Naive thymus-derived CD4-positive, alpha-beta T cell (primary cell): Measurements from ENCODE around the gene NRN1L. TPM values are rescaled to one million over a fixed set of nuclear protein-coding genes. Genes with fewer than 3 reads are reported as not detected.

Source experiments
- ATAC-seq: fragments of 150-1000 bp; cut with Tn5 transposase; 2 replicates; pipeline ENCODE4 v1.10.0; 2021; ENCODE audit warnings: mild to moderate bottlenecking, moderate library complexity
- CTCF ChIA-PET: fragments of 350-600 bp; sonication (Branson Sonifier 250); formaldehyde crosslinking; loops from one replicate; lab custom pipeline; 2021; ENCODE audit warnings: antibody characterized with exemption; lab: Charles Lee
- POLR2A ChIA-PET: fragments of 350-600 bp; sonication (Branson Sonifier 250); formaldehyde crosslinking; loops from one replicate; lab custom pipeline; 2021; ENCODE audit warnings: antibody characterized with exemption, inconsistent platforms; lab: Charles Lee
- DNase-seq, 9 donors: peaks; one replicate each; pipeline versions ENCODE4 v3.0.0 to v3.0.0-alpha.2; 2020 to 2022; ENCODE audit warnings: mixed read lengths in 1 of 9
- H3K27ac ChIP-seq: one replicate; pipeline ENCODE4 v1.7.0; 2013; ENCODE audit warnings: mild to moderate bottlenecking, low read depth, low read length, moderate library complexity
- H3K27me3 ChIP-seq, 2 donors: one replicate each; pipeline ENCODE4 v1.7.0; 2013; ENCODE audit warnings: low read length in 2 of 2, mild to moderate bottlenecking in 2 of 2, moderate library complexity in 2 of 2; ENCODE audit not compliant: control insufficient read depth in 2 of 2, insufficient read depth in 2 of 2
- H3K36me3 ChIP-seq, 3 experiments: 1 replicate in 2 of 3; 2 replicates in 1 of 3; pipeline ENCODE4 v1.7.0; 2013; ENCODE audit warnings: low read length in 3 of 3, mild to moderate bottlenecking in 3 of 3, moderate library complexity in 1 of 3; ENCODE audit not compliant: insufficient read depth in 3 of 3, control insufficient read depth in 2 of 3
- H3K4me1 ChIP-seq, 2 donors: one replicate each; pipeline ENCODE4 v1.7.0; 2013; ENCODE audit warnings: low read length in 2 of 2, mild to moderate bottlenecking in 2 of 2, moderate library complexity in 1 of 2; ENCODE audit not compliant: control insufficient read depth in 2 of 2, insufficient read depth in 2 of 2
- H3K4me3 ChIP-seq: 2 replicates; pipeline ENCODE4 v1.7.0; 2013; ENCODE audit warnings: mild to moderate bottlenecking, low read length
- H3K9me3 ChIP-seq, 3 experiments: 1 replicate in 2 of 3; 2 replicates in 1 of 3; pipeline ENCODE4 v1.7.0; 2013; ENCODE audit warnings: low read length in 3 of 3; ENCODE audit not compliant: control insufficient read depth in 2 of 3
- H3K27ac Mint-ChIP-seq, 9 donors: one replicate each; pipeline ENCODE4 v1.8.0; 2020 to 2022; ENCODE audit warnings: mixed read lengths in 9 of 9, mild to moderate bottlenecking in 8 of 9, moderate library complexity in 5 of 9, inconsistent platforms in 2 of 9
- H3K27me3 Mint-ChIP-seq, 5 donors: one replicate each; pipeline ENCODE4 v1.8.0; 2021 to 2022; ENCODE audit warnings: mixed read lengths in 5 of 5, mild to moderate bottlenecking in 1 of 5
- H3K36me3 Mint-ChIP-seq, 5 donors: one replicate each; pipeline ENCODE4 v1.8.0; 2020 to 2022; ENCODE audit warnings: mixed read lengths in 5 of 5, mild to moderate bottlenecking in 3 of 5, inconsistent platforms in 1 of 5
- H3K4me1 Mint-ChIP-seq, 7 donors: one replicate each; pipeline ENCODE4 v1.8.0; 2020 to 2022; ENCODE audit warnings: mixed read lengths in 7 of 7, mild to moderate bottlenecking in 3 of 7, inconsistent platforms in 1 of 7
- H3K4me3 Mint-ChIP-seq, 10 donors: one replicate each; pipeline ENCODE4 v1.8.0; 2020 to 2022; ENCODE audit warnings: mild to moderate bottlenecking in 10 of 10, mixed read lengths in 10 of 10, moderate library complexity in 6 of 10, inconsistent platforms in 2 of 10
- H3K9me3 Mint-ChIP-seq, 11 donors: one replicate each; pipeline ENCODE4 v1.8.0; 2020 to 2022; ENCODE audit warnings: mixed read lengths in 11 of 11, mild to moderate bottlenecking in 4 of 11, inconsistent platforms in 1 of 11, moderate library complexity in 1 of 11
- intact Hi-C, 2 donors: fragments of 100-400 bp; cut with micrococcal nuclease; formaldehyde crosslinking; loops; one replicate each; pipeline ENCODE4 v1.15.1; 2023
- polyA plus RNA-seq, 2 donors: library from polyadenylated mRNA; unstranded; fragments of 300-500 nt; fragmentation: Illumina TruSeq; gene quantifications; one replicate each; pipeline ENCODE4 v1.2.3, GENCODE V29; 2021
- total RNA-seq, 6 experiments: library from RNA in 5 of 6; stranded (reverse) in 5 of 6; gene quantifications; 1 replicate in 5 of 6; 2 replicates in 1 of 6; pipeline ENCODE4 v1.2.3 and lab custom pipeline; 2021 to 2026

The NRN1L gene
- total and polyA plus RNA-seq, 7 experiments from 2014 or later, result 1.1 to 6.4 (median 3.2) TPM; not detected in 2

DNA sequence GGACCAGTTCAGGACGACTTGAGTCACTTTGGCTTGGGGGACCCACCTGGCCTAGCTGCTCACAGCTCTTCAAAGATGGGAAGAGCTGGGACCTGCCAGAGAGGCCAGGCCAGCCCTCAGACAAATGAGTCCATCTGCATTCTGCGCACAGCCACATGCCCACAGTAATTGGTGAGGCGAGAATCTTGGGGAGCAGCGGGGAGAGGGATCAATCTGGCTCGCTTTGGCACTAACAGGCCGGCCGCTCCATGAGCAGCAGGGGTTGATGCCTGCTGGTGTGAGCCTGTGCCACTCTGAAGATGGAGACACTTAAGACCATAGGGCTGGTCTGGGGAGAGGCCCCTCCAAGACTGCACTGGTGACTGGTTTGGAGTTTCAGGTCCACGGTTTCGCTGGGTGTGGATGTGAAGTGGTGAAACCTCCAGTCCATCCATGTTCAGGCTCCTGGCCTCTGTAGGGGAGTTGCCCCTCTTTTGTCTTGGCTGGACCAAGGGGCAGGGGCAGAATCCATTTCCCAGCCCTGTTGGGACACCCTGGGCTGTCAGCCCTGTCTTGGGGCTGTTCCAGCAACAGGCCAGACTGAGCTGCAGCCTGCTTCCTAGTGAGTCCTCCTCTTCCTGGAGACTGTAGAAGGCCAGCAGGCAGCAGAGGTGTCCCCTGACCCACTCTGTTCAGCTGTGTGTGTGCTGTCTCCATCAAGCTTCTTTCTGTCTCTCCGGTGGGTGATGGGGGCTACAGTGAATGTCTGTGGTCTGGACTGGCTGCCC is 39.6 kb downstream of the NRN1L start:
- Histone ChIP-seq H3K9me3 (no peaks in the 10 kb centered on the region), H3K4me1 (no peaks in the 10 kb centered on the region), H3K36me3 (peaks cover 0 to 45% (median 0%) of the 10 kb centered on the region in 3 experiments), H3K4me3 (no peak overlapping the region), H3K27ac (no peak overlapping the region), H3K27me3 (no peaks in the 10 kb centered on the region)
- no peak for ATAC-seq
- no peak for DNase-seq
- CTCF ChIA-PET, result interaction anchor here (1.8 kb wide), 1 partner anchor 41 kb away, joined by 5 read pairs; no protein-coding TSS in a partner anchor
- H3K9me3 Mint-ChIP-seq, result no peaks in the 10 kb centered on the region
- H3K27me3 Mint-ChIP-seq, result no peaks in the 10 kb centered on the region
- POLR2A ChIA-PET, result no interaction called here
- intact Hi-C loops, result no loop called here
- peaks cover 0 to 7% (median 0%) of the 10 kb centered on the region in 5 donors for H3K36me3 Mint-ChIP-seq
- H3K4me1 Mint-ChIP-seq, result peaks cover 0 to 22% (median 15%) of the 10 kb centered on the region in 7 donors
- no peak overlapping the region for H3K4me3 Mint-ChIP-seq
- peak overlapping the region in 4 of 9 donors; percentile 5 to 49 (median 32) for H3K27ac Mint-ChIP-seq

DNA sequence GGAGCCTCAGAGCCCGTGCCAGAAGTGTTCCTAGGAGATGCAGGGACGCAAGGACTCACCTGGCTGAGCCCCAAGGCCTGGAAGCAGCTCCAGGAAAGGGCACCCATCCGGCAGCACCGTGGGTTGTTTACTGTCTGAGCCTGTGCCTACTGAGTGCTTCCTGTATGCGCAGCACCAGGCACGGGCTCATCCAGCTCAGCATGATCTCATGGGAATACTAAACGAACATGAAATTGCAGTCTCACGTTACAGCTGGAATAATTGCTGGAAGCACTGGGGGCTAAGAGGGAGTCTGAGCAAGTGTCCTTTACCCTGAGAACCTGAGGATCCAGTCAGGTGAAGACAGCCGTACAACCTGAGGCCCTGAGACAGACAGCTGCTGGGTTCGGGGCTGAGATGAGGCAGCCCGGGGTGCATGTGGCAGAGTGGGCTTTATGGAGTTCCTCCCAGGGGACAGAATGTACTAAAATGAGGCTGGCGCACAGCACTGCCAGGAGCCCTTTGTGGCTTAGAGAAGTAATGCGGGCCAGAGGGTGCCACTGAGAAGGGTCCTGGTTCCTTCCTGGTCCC is 41.6 kb downstream of the NRN1L start:
- DNase-seq, result no peak
- peak overlapping the region in 2 of 10 donors; percentile 20 to 24 for H3K4me3 Mint-ChIP-seq
- Histone ChIP-seq H3K4me1 (no peaks in the 10 kb centered on the region), H3K27me3 (no peaks in the 10 kb centered on the region), H3K4me3 (no peak overlapping the region), H3K27ac (no peak overlapping the region), H3K36me3 (peaks cover 0 to 59% (median 0%) of the 10 kb centered on the region in 3 experiments), H3K9me3 (no peaks in the 10 kb centered on the region)
- H3K4me1 Mint-ChIP-seq, result peaks cover 0 to 22% (median 12%) of the 10 kb centered on the region in 7 donors
- H3K36me3 Mint-ChIP-seq, result peaks cover 0 to 4% (median 0%) of the 10 kb centered on the region in 5 donors
- POLR2A ChIA-PET, result interaction anchor here (0.6 to 0.8 kb wide), 2 partner anchors 32 to 362 kb away, joined by 3 read pairs; no protein-coding TSS in a partner anchor
- H3K9me3 Mint-ChIP-seq, result no peaks in the 10 kb centered on the region
- CTCF ChIA-PET, result interaction anchor here (0.6 to 1.9 kb wide), 5 partner anchors 43 to 405 kb away, joined by 3 to 7 read pairs (median 3); partner anchors contain the start of genes DDX28 and DUS2
- intact Hi-C loops, result no loop called here
- H3K27ac Mint-ChIP-seq, result peak overlapping the region in 4 of 9 donors; percentile 14 to 86 (median 55)
- H3K27me3 Mint-ChIP-seq, result no peaks in the 10 kb centered on the region
- ATAC-seq, result no peak

- H3K27me3 ChIP-seq, result no peaks in the 10 kb centered on the region
- POLR2A ChIA-PET, result interaction anchor here (0.6 to 1.0 kb wide), 2 partner anchors 16 to 85 kb away, joined by 3 to 4 read pairs; no protein-coding TSS in a partner anchor
- no peaks in the 10 kb centered on the region for H3K9me3 ChIP-seq
- Mint-ChIP-seq H3K27ac (peak overlapping the region in 2 of 9 donors; percentile 63 to 86), H3K4me3 (no peak overlapping the region), H3K4me1 (peaks cover 0 to 14% (median 7%) of the 10 kb centered on the region in 7 donors), H3K27me3 (no peaks in the 10 kb centered on the region), H3K36me3 (peaks cover 0 to 8% (median 0%) of the 10 kb centered on the region in 5 donors), H3K9me3 (no peaks in the 10 kb centered on the region)
- H3K27ac ChIP-seq, result no peak overlapping the region
- H3K4me3 ChIP-seq, result no peak overlapping the region
- DNase-seq, result no peak
- H3K36me3 ChIP-seq, result peaks cover 0 to 65% (median 0%) of the 10 kb centered on the region in 3 experiments
- CTCF ChIA-PET, result interaction anchor here (0.6 to 2.2 kb wide), 5 partner anchors 12 to 406 kb away, joined by 3 to 9 read pairs (median 6); partner anchors contain the start of gene NRN1L
- intact Hi-C loops, result no loop called here
- H3K4me1 ChIP-seq, result no peaks in the 10 kb centered on the region
- ATAC-seq, result no peak
Observed at GRCh38 chr16:67927131-67927941, 42.7 kb downstream of the NRN1L start.

DNA sequence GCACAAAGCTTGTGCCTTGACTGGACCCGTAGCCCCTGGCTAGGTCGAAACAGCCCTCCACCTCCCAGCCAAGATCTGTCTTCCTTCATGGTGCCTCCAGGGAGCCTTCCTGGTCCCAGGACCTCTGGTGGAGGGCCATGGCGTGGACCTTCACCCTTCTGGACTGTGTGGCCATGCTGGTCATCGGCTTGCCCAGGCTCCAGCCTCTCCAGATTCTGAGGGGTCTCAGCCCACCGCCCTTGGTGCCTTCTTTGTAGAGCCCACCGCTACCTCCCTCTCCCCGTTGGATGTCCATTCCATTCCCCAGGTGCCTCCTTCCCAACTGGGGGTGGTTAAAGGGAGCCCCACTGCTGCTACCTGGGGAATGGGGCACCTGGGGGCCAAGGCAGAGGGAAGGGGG is 43.5 kb downstream of the NRN1L start:
- Mint-ChIP-seq H3K9me3 (no peaks in the 10 kb centered on the region), H3K27me3 (no peaks in the 10 kb centered on the region), H3K4me3 (no peak overlapping the region), H3K27ac (peak overlapping the region in 5 of 9 donors; percentile 6 to 67 (median 63)), H3K36me3 (peaks cover 0 to 10% (median 0%) of the 10 kb centered on the region in 5 donors), H3K4me1 (peaks cover 0 to 10% (median 7%) of the 10 kb centered on the region in 7 donors)
- Histone ChIP-seq H3K9me3 (no peaks in the 10 kb centered on the region), H3K27me3 (no peaks in the 10 kb centered on the region), H3K36me3 (peaks cover 0 to 62% (median 0%) of the 10 kb centered on the region in 3 experiments), H3K27ac (no peak overlapping the region), H3K4me3 (no peak overlapping the region), H3K4me1 (no peaks in the 10 kb centered on the region)
- DNase-seq, result peak in 1 of 9 donors; percentile 16
- intact Hi-C loops, result loop anchor here (1.0 kb wide), 4 partner anchors 45 to 407 kb away; no protein-coding TSS in a partner anchor
- ATAC-seq, result no peak
- ChIA-PET POLR2A (interaction anchor here (0.6 to 1.0 kb wide), 5 partner anchors 16 to 113 kb away, joined by 3 to 4 read pairs (median 3); partner anchors contain the start of gene CENPT), CTCF (interaction anchor here (0.6 to 2.2 kb wide), 5 partner anchors 13 to 407 kb away, joined by 3 to 16 read pairs (median 6); partner anchors contain the start of gene NRN1L)

DNA sequence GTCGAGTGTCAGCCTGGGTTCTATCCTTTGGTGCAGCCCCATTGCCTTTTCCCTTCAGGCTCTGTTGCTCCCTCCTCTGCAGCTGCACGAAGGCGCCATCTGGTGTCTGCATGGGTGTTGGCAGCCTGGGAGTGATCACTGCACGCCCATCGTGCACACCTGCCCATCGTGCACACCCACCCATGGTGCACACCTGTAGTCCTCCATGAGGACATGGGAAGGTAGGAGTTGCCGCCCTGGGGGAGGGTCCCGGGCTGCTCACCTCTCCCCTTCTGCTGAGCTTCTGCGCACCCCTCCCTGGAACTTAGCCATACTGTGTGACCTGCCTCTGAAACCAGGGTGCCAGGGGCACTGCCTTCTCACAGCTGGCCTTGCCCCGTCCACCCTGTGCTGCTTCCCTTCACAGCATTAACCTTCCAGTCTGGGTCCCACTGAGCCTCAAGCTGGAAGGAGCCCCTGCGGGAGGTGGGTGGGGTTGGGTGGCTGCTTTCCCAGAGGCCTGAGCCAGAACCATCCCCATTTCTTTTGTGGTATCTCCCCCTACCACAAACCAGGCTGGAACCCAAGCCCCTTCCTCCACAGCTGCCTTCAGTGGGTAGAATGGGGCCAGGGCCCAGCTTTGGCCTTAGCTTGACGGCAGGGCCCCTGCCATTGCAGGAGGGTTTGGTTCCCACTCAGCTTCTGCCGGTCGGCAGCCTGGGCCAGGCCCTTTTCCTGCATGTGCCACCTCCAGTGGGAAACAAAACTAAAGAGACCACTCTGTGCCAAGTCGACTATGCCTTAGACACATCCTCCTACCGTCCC is 44.1 kb downstream of the NRN1L start:
- no peaks in the 10 kb centered on the region for H3K27me3 Mint-ChIP-seq
- ChIA-PET CTCF (interaction anchor here (0.6 to 2.2 kb wide), 7 partner anchors 10 to 408 kb away, joined by 3 to 16 read pairs (median 3); partner anchors contain the start of gene NRN1L), POLR2A (interaction anchor here (0.6 to 1.0 kb wide), 4 partner anchors 21 to 112 kb away, joined by 3 to 4 read pairs (median 3); partner anchors contain the start of gene CENPT)
- ATAC-seq (peak; percentile 86), DNase-seq (peak; percentile 53 to 77 (median 73))
- peak overlapping the region in 4 of 9 donors; percentile 6 to 67 (median 56) for H3K27ac Mint-ChIP-seq
- H3K36me3 Mint-ChIP-seq, result peaks cover 0 to 10% (median 1%) of the 10 kb centered on the region in 5 donors
- intact Hi-C loops, result loop anchor here (1.0 kb wide), 4 partner anchors 45 to 407 kb away; no protein-coding TSS in a partner anchor
- no peak overlapping the region for H3K27ac ChIP-seq
- H3K4me1 ChIP-seq, result no peaks in the 10 kb centered on the region
- no peak overlapping the region for H3K4me3 ChIP-seq
- no peaks in the 10 kb centered on the region for H3K9me3 Mint-ChIP-seq
- peaks cover 0 to 10% (median 7%) of the 10 kb centered on the region in 7 donors for H3K4me1 Mint-ChIP-seq
- H3K27me3 ChIP-seq, result no peaks in the 10 kb centered on the region
- no peaks in the 10 kb centered on the region for H3K9me3 ChIP-seq
- H3K36me3 ChIP-seq, result peaks cover 3 to 61% (median 5%) of the 10 kb centered on the region in 3 experiments
- H3K4me3 Mint-ChIP-seq, result peak overlapping the region in 1 of 10 donors; percentile 45
